Astrocyte of the cerebellum (primary cell): ENCODE results near the gene KAT2A.

Experiments used
- DNase-seq: peaks from one replicate; pipeline ENCODE4 v3.0.0-alpha.2; 2011; ENCODE audit warnings: low read depth
- H3K4me3 ChIP-seq: 2 replicates; pipeline ENCODE4 v1.5.1; 2011; ENCODE audit warnings: mild to moderate bottlenecking, low read depth, low read length, moderate library complexity
- CTCF ChIP-seq: IDR thresholded peaks from 2 replicates; pipeline ENCODE4 v1.5.1; 2012; ENCODE audit warnings: low read length, low read depth, moderate library complexity, mild to moderate bottlenecking; ENCODE audit errors: missing control alignments
- in situ Hi-C: cut with HindIII; loops from 2 replicates; pipeline ENCODE4 v1.10.0; 2017; ENCODE audit warnings: low sequenced_read_pairs

Gene KAT2A

GRCh38 chr17:42120770-42121769 is at the start of gene KAT2A:
Gene KAT2A, minus strand, starts transcription at chr17:42121367. Its CDS starts 63 bp downstream, at chr17:42121304.
- H3K4me3 ChIP-seq = peak within 1 kb of the TSS; percentile 50
- in situ Hi-C loops = no loop called here
- TF ChIP-seq CTCF = no peak

GRCh38 chr17:42169351-42169750 is 48.2 kb upstream of the KAT2A start:
- no peak overlapping the region for H3K4me3 ChIP-seq
- in situ Hi-C loops = no loop called here
- DNase-seq = no peak
- TF ChIP-seq CTCF = no peak

More at GRCh38 chr17:42120770-42121769, at the start of gene KAT2A:
- DNase-seq = no peak

GRCh38 chr17:42167807-42168206 is 46.6 kb upstream of the KAT2A start:
- in situ Hi-C loops = no loop called here
- no peak for DNase-seq
- no peak for TF ChIP-seq CTCF
- H3K4me3 ChIP-seq = no peak overlapping the region

GRCh38 chr17:42166196-42166763 is 45.1 kb upstream of the KAT2A start:
- TF ChIP-seq CTCF = no peak
- in situ Hi-C loops = no loop called here
- H3K4me3 ChIP-seq = no peak overlapping the region
- DNase-seq = no peak

GRCh38 chr17:42165751-42166150 is 44.6 kb upstream of the KAT2A start:
- H3K4me3 ChIP-seq = no peak overlapping the region
- in situ Hi-C loops = no loop called here

More at GRCh38 chr17:42165751-42166150, 44.6 kb upstream of the KAT2A start:
- TF ChIP-seq CTCF = no peak
- no peak for DNase-seq
